BJ (cell line): Measurements from ENCODE around the gene MYCN. TPM values are rescaled to one million over a fixed set of nuclear protein-coding genes. Genes with fewer than 3 reads are reported as not detected.

Experiments used
- CTCF ChIA-PET: fragments of 350-600 bp; formaldehyde crosslinking; extraction: SDS; loops from one replicate; lab custom pipeline; 2021; ENCODE audit warnings: antibody characterized with exemption, inconsistent platforms; lab: Yijun Ruan, JAX
- POLR2A ChIA-PET: fragments of 300-600 bp; sonication (Branson Sonifier 250); formaldehyde crosslinking; extraction: SDS; loops from one replicate; lab custom pipeline; 2021; ENCODE audit warnings: antibody characterized with exemption; lab: Charles Lee
- DNase-seq: peaks from one replicate; pipeline ENCODE4 v3.0.0-alpha.2; 2011; ENCODE audit warnings: low read depth
- H3K27me3 ChIP-seq: 2 replicates; pipeline ENCODE4 v1.6.0; 2011; ENCODE audit warnings: low read length; ENCODE audit not compliant: control insufficient read depth, insufficient read depth
- H3K36me3 ChIP-seq: 2 replicates; pipeline ENCODE4 v1.5.1; 2011; ENCODE audit warnings: low read length; ENCODE audit not compliant: control insufficient read depth, insufficient read depth
- H3K4me3 ChIP-seq: 2 replicates; pipeline ENCODE4 v1.5.1; 2011; ENCODE audit warnings: low read depth, mild to moderate bottlenecking, control low read depth, low read length
- CTCF ChIP-seq: IDR thresholded peaks from 2 replicates; pipeline ENCODE4 v1.5.1; 2011; ENCODE audit warnings: low read depth, mild to moderate bottlenecking, control low read depth, inconsistent platforms, low read length, moderate library complexity; ENCODE audit not compliant: insufficient read depth
- polyA minus RNA-seq: library from RNA; depleted of rRNA, polyadenylated mRNA; stranded (reverse); fragments of >200 nt; gene quantifications from 2 replicates; pipeline ENCODE4 v1.2.3, GENCODE V29; 2011; rRNA and poly(A)+ RNA removed
- polyA plus RNA-seq: library from polyadenylated mRNA; depleted of rRNA; stranded (reverse); fragments of >200 nt; gene quantifications from 2 replicates; pipeline ENCODE4 v1.2.3, GENCODE V29; 2011; rRNA removed

Gene MYCN
- polyA plus RNA-seq (not detected in 2 replicates), polyA minus RNA-seq (not detected in 2 replicates)

GRCh38 chr2:15939854-15940660 is at the start of gene MYCN:
Gene MYCN (plus strand): TSS chr2:15940550. CDS start chr2:15942065, 1,515 bp downstream.
- H3K36me3 ChIP-seq = no peaks in the 10 kb centered on the region
- TF ChIP-seq CTCF = 0 out of 2 replicates have a peak, but pooled peaks have one; percentile 57
- peaks cover 25% of the 10 kb centered on the region for H3K27me3 ChIP-seq
- POLR2A ChIA-PET = interaction anchor here (0.6 kb wide), 1 partner anchor 301 kb away, joined by 3 read pairs; no protein-coding TSS in a partner anchor
- CTCF ChIA-PET = interaction anchor here (0.6 to 1.6 kb wide), 5 partner anchors 9 to 677 kb away, joined by 3 to 14 read pairs (median 5); no protein-coding TSS in a partner anchor
- no peak for DNase-seq
- no peak within 1 kb of the TSS for H3K4me3 ChIP-seq

GRCh38 chr2:15890936-15891905 is 49.1 kb upstream of the MYCN start:
- no peak for DNase-seq
- TF ChIP-seq CTCF = no peak
- Histone ChIP-seq H3K27me3 (no peaks in the 10 kb centered on the region), H3K36me3 (no peaks in the 10 kb centered on the region), H3K4me3 (no peak overlapping the region)
- CTCF ChIA-PET = no interaction called here
- POLR2A ChIA-PET = no interaction called here

GRCh38 chr2:15892151-15892880 is 48.0 kb upstream of the MYCN start:
- ChIA-PET POLR2A (no interaction called here), CTCF (no interaction called here)
- H3K27me3 ChIP-seq = no peaks in the 10 kb centered on the region
- H3K4me3 ChIP-seq = no peak overlapping the region
- H3K36me3 ChIP-seq = no peaks in the 10 kb centered on the region
- no peak for DNase-seq
- TF ChIP-seq CTCF = no peak

- CTCF ChIA-PET = no interaction called here
- TF ChIP-seq CTCF = no peak
- no peaks in the 10 kb centered on the region for H3K27me3 ChIP-seq
- DNase-seq = no peak
- no peaks in the 10 kb centered on the region for H3K36me3 ChIP-seq
- H3K4me3 ChIP-seq = no peak overlapping the region
- POLR2A ChIA-PET = no interaction called here
Measured at GRCh38 chr2:15893085-15893484, 47.3 kb upstream of the MYCN start.
